Measurements from ENCODE around the gene IRGC.
A peak's percentile ranks its signal among the peaks of the same experiment; 100 is the strongest.

IRGC gene

GRCh38 chr19:43725468-43725867, 9.6 kb downstream of the IRGC start:
- no peak for DNase-seq (ENCODE audit: low read depth)

DNA sequence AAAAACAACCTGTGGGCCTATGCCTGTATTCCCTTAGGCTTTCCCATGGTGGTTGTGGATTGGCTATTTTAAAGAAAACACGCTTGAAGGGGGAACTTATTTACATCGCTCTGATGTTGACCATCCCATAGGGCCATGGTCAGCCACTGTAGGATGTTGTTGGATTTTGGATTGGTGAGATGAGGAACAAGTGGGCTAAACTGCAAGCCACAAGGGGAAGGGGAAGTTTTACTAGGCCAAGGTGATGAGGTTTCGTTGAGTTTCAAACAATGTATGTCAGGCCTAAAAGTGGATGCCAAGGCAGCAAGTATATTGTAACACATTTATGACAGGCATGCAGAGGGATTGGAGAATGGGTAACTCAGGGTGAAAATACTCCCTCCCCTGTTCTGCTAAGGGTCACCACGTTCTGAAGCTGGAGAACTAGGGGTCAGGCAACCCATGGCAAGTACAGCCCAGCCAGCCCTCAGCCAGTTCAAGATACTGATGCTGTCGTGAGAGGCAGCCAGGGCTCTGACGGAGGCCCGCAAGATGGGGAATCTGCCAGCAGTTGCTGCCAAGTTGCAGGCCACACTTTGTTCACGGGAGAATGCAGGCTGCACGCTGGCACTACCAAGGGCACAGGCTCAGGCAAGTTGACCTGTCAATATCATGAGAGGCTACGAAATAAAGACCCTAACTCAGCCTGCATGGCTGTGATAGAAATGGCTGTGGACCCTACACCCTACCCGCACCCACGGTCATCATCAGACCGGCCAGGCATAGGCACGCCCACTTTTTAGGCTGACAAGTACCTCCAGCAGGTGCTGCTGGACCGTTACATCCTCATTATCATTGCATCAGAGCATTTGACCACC, 11.1 kb downstream of the IRGC start:
- DNase-seq (ENCODE audit: low read depth), result no peak

GRCh38 chr19:43727593-43727853, 11.6 kb downstream of the IRGC start:
- DNase-seq (ENCODE audit: low read depth), result no peak

DNA sequence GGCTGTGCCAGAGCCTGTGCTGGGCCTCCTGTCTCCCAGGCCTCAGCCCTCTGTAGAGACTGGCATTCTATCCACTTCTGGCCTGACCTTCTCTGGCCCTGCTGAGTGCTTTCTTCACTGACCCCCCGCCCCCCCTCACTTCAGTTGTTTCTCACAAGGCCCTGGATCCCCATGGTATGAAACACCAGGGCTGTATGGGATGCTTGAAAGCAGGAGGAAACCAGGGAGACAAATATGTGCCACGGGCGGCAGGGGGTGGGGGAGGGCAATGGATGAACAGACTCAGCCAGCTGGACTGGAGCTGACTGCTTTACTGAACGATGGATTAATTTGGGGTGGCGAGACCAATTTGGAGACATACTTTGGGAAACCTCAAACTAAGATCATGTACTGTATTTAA, 14.0 kb downstream of the IRGC start:
- DNase-seq (ENCODE audit: low read depth), result no peak

GRCh38 chr19:43731346-43731745, 15.5 kb downstream of the IRGC start:
- no peak for DNase-seq (ENCODE audit: low read depth)

DNA sequence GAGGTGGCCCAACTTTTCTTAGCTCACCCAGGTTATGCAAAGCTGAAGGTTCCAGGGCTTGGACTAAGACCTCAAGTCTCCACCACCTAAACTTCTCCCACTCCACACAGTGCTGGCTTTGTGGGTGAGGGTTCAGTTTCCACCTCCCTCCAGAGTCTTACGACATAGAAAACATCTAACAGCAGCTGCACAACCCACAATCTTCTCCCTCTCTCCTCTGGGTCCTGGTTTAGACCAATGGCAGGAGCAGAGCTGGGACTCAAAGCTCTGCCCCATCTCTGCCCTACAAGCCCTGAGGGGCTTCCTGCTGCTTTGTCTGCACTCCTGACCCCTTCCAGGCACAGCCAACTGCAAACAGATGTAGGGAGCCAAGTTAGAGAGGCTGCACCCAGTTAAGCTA, 16.0 kb downstream of the IRGC start:
- DNase-seq (ENCODE audit: low read depth), result peak; percentile 59

DNA sequence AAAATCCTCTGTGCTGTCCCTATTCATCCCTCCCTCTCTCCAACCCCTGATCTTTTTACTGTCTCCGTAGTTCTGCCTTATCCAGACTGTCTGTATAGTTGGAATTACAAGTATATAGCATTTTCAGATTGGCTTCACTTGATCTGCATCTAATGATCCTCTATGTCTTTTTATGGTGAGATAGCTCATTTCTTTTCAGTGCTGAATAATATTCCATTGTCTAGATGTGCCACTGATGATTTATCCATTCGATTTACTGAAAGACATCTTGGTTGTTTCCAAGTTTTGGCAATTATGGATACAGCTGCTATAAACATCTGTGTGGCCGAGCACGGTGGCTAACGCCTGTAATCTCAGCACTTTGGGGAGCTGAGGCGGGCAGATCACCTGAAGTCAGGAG, 19.1 kb downstream of the IRGC start:
- no peak for DNase-seq (ENCODE audit: low read depth)

- DNase-seq (ENCODE audit: low read depth), result no peak
Measured at GRCh38 chr19:43735957-43736356, 20.1 kb downstream of the IRGC start.

- DNase-seq (ENCODE audit: low read depth), result no peak
Measured at GRCh38 chr19:43738780-43739211, 22.9 kb downstream of the IRGC start.

GRCh38 chr19:43739439-43740235, 23.8 kb downstream of the IRGC start:
- DNase-seq (ENCODE audit: low read depth), result no peak

DNA sequence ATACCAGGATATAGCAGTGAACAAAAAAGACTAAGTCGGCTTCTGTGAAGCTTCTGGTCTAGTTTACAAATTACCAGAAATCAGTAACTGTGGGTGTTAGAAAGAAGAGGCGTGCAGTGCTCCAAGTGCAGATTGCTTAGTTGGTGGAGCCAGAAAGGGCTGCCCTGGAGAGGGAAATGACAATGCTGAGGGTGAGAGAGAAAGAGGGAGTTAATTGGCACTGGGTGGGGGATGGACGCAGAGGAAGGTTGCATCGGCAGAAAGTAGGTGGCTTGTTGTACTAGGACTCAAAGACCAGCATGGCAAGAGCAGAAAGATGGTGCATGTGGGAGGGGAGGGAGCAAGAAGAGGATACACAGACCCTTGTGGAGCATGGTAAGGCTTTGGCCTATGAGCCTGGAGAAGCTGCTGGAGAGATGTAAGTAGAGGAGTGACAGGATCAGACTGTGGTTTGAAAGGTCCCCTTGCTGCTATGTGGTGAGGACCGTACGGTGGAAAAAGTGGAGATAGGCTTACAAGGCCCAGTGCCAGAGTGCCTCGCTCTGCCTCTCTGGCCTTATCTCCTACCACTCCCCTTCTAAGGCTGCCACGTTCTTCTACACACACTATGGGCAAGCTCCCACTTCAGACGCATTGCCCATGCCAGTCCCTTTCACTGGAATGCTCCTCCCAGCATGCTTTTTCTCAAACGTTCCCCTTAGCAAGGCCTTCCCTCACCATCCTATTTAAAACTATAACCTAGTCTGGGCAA, 25.4 kb downstream of the IRGC start:
- DNase-seq (ENCODE audit: low read depth), result no peak

- no peak for DNase-seq (ENCODE audit: low read depth)
Measured at GRCh38 chr19:43743059-43743458, 27.2 kb downstream of the IRGC start.

DNA sequence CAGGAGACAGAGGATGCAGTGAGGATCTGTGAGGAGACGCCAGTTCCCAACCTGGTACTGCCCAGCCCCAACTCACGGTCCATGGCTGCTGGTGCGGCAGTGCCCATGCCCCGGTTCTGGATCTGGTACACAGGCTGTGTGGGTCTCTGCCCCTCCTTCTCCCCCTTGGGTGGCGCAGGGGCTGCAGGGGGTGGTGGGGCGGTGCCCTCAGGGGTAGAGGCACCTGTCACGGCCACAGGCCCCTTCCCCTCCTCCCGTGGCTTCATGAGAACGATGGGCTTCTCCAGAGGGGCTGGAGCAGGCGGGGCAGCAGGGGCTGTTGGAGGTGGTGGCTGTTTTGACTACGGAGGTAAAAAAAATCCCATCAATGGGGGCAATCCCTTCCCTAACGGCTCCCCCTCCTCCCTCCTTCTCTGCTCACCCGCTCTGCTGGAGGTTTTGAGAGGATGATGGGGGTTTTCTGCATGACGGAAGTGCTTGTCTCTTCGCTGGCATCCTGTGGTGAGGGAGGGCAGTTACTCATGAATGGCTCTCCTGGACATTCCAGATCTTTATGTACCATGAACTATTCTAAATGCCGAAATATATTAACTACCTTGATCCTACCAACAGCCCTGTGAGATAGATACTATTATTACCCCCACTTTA, 31.8 kb downstream of the IRGC start:
- DNase-seq (ENCODE audit: low read depth), result no peak

DNA sequence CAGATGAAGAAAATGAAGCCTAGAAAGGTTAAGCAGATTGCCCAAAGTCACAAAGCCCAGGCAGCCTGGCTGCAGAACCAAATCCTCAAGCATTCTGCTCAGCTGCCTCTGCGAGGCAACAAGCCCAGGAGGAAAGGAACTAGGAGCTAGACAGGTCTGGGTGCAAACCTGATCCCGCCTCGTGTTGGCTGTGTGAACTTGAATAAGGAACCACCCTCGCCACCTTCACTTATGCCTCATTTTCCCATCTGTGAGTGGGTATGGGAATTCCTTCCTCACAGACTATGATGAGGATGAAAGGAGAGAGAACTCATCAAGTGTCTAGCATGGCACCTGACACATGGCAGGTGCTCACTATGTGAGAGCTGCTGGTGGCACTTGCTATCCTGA, 32.3 kb downstream of the IRGC start:
- no peak for DNase-seq (ENCODE audit: low read depth)

GRCh38 chr19:43748685-43749084, 32.8 kb downstream of the IRGC start:
- no peak for DNase-seq (ENCODE audit: low read depth)

- no peak for DNase-seq (ENCODE audit: low read depth)
Measured at GRCh38 chr19:43749152-43749551, 33.3 kb downstream of the IRGC start.

- no peak for DNase-seq (ENCODE audit: low read depth)
Measured at GRCh38 chr19:43749898-43750297, 34.0 kb downstream of the IRGC start.

- DNase-seq (ENCODE audit: low read depth), result no peak
Measured at GRCh38 chr19:43751466-43752220, 35.8 kb downstream of the IRGC start.

GRCh38 chr19:43752287-43752875, 36.5 kb downstream of the IRGC start:
- no peak for DNase-seq (ENCODE audit: low read depth)

DNA sequence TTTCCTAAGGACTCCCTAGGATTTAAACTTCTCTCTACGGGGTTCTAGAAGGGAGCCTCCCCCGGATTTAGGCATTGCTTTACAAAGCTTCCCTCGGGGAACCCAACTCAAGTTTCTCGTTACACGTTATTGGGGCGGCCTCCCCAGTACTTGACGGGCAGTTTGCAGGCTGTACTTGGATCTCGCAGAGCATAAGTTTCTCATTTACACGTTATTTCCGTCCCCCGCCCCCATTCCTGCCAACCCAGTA, 38.3 kb downstream of the IRGC start:
- DNase-seq (ENCODE audit: low read depth), result no peak

GRCh38 chr19:43754503-43755255, 38.8 kb downstream of the IRGC start, which contains the start of gene SMG9:
Gene SMG9, minus strand, starts transcription at chr19:43754962. Its CDS starts 4,221 bp downstream, at chr19:43750741.
- DNase-seq (ENCODE audit: low read depth), result peak; percentile 98
